Activated CD8-positive, alpha-beta T cell treated with anti-CD3 and anti-CD28 coated beads, Interleukin-2, amount 10 ng/mL, durations not matched to agents 7 days and 5 days (primary cell): Measurements from ENCODE around the gene MYL2. TPM values are rescaled to one million over a fixed set of nuclear protein-coding genes. Genes with fewer than 3 reads are reported as not detected.
A peak's percentile ranks its signal among the peaks of the same experiment; 100 is the strongest.

Experiments
- ATAC-seq: fragments of 150-1000 bp; cut with Tn5 transposase; one replicate; pipeline ENCODE4 v1.10.0; 2021; ENCODE audit warnings: moderate library complexity
- CTCF ChIA-PET: fragments of 350-600 bp; sonication (Branson Sonifier 250); formaldehyde crosslinking; loops from one replicate; lab custom pipeline; 2021; ENCODE audit warnings: antibody characterized with exemption; lab: Charles Lee
- POLR2A ChIA-PET: fragments of 350-600 bp; sonication (Branson Sonifier 250); formaldehyde crosslinking; loops from one replicate; lab custom pipeline; 2021; ENCODE audit warnings: antibody characterized with exemption; lab: Charles Lee
- DNase-seq: peaks from one replicate; pipeline ENCODE4 v3.0.0-alpha.2; 2020
- H3K27ac Mint-ChIP-seq: one replicate; pipeline ENCODE4 v1.8.0; 2021; ENCODE audit warnings: mild to moderate bottlenecking, mixed read lengths
- H3K27me3 Mint-ChIP-seq: one replicate; pipeline ENCODE4 v1.8.0; 2021; ENCODE audit warnings: low read depth, mixed read lengths
- H3K36me3 Mint-ChIP-seq: one replicate; pipeline ENCODE4 v1.8.0; 2021; ENCODE audit warnings: low read depth, mixed read lengths
- H3K4me1 Mint-ChIP-seq: one replicate; pipeline ENCODE4 v1.8.0; 2021; ENCODE audit warnings: low read depth, mixed read lengths
- H3K4me3 Mint-ChIP-seq: one replicate; pipeline ENCODE4 v1.8.0; 2021; ENCODE audit warnings: mild to moderate bottlenecking, mixed read lengths
- H3K9me3 Mint-ChIP-seq: one replicate; pipeline ENCODE4 v1.8.0; 2022; ENCODE audit warnings: mixed read lengths; ENCODE audit not compliant: insufficient read depth
- total RNA-seq, 2 experiments: library from RNA; stranded (reverse); gene quantifications; one replicate each; pipeline ENCODE4 v1.2.3, GENCODE V29; 2021

Gene MYL2
- total RNA-seq, 2 experiments from 2014 or later, result not detected

DNA sequence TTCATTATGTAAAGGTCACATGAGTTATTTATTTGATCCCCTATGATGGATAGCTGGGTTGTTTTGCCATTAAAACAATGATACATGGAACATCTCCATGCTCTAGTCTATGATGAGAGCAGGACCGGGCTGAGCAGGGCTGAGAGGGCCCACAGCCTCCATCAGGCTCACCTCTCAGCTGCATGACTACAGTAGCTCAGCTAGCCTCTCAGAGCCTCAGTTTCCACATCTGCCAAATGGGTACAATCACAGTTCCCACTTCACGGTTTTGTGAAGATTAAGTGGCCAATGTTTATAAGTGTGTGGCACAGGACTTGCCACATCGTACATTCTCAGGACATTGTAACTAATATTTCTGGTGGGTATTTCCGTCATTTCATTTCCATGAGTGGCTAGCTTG is 19.9 kb upstream of the MYL2 start:
- DNase-seq (no peak), ATAC-seq (no peak)
- no peak overlapping the region for H3K4me3 Mint-ChIP-seq
- no peaks in the 10 kb centered on the region for H3K36me3 Mint-ChIP-seq
- POLR2A ChIA-PET, result no interaction called here
- peaks cover 7% of the 10 kb centered on the region for H3K4me1 Mint-ChIP-seq
- no peak overlapping the region for H3K27ac Mint-ChIP-seq
- peaks cover 9% of the 10 kb centered on the region for H3K27me3 Mint-ChIP-seq
- H3K9me3 Mint-ChIP-seq, result no peaks in the 10 kb centered on the region
- CTCF ChIA-PET, result no interaction called here

- H3K27ac Mint-ChIP-seq, result no peak overlapping the region
- CTCF ChIA-PET, result interaction anchor here (0.7 to 1.1 kb wide), 9 partner anchors 9 to 1650 kb away, joined by 3 to 7 read pairs (median 3); no protein-coding TSS in a partner anchor
- POLR2A ChIA-PET, result no interaction called here
- no peak overlapping the region for H3K4me3 Mint-ChIP-seq
- ATAC-seq (peak; percentile 53), DNase-seq (peak; percentile 58)
- H3K9me3 Mint-ChIP-seq, result no peaks in the 10 kb centered on the region
- H3K4me1 Mint-ChIP-seq, result peaks cover 7% of the 10 kb centered on the region
- no peaks in the 10 kb centered on the region for H3K36me3 Mint-ChIP-seq
- peaks cover 9% of the 10 kb centered on the region for H3K27me3 Mint-ChIP-seq
Observed at GRCh38 chr12:110937104-110937641, 16.8 kb upstream of the MYL2 start.

DNA sequence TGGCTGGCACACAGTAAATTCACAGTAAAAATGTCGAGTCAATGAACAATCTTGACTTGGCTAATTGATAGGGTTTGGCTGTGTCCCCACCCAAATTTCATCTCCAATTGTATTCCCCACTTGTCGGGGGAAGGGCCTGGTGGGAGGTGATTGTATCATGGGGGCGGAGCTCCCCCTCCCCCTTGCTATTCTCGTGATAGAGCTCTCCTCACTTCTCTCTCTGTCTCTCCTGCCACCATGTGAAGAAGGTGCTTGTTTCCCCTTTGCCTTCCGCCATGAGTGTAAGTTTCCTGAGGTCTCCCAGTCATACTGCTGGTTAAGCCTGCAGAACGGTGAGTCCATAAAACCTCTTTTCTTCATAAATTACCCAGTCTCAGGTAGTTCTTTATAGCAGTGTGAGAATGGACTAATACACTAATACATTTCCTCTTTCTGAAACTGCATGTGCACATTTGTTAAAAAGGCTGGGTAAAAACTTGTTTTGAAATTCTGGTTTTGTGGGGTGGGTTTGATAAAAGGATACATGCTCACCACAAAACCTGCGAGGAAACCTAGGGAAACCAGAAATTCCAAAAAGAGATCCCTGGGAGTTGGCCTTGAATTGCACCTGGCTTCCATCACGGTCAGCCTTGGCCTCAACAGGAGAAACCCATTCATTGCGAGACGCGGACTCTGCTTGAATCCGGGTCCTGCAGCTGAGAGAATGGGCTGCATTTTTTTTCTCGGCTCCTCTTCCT is 16.2 kb upstream of the MYL2 start:
- Mint-ChIP-seq H3K27ac (no peak overlapping the region), H3K27me3 (peaks cover 9% of the 10 kb centered on the region), H3K4me1 (peaks cover 7% of the 10 kb centered on the region), H3K36me3 (no peaks in the 10 kb centered on the region), H3K9me3 (no peaks in the 10 kb centered on the region), H3K4me3 (no peak overlapping the region)
- ATAC-seq (no peak), DNase-seq (no peak)
- ChIA-PET POLR2A (no interaction called here), CTCF (interaction anchor here (0.8 kb wide), 1 partner anchor 335 kb away, joined by 3 read pairs; no protein-coding TSS in a partner anchor)

- no peak overlapping the region for H3K27ac Mint-ChIP-seq
- no peaks in the 10 kb centered on the region for H3K36me3 Mint-ChIP-seq
- ATAC-seq (no peak), DNase-seq (no peak)
- H3K4me3 Mint-ChIP-seq, result no peak overlapping the region
- POLR2A ChIA-PET, result no interaction called here
- peaks cover 7% of the 10 kb centered on the region for H3K4me1 Mint-ChIP-seq
- peaks cover 9% of the 10 kb centered on the region for H3K27me3 Mint-ChIP-seq
- CTCF ChIA-PET, result no interaction called here
- no peaks in the 10 kb centered on the region for H3K9me3 Mint-ChIP-seq
Observed at GRCh38 chr12:110935588-110935987, 15.2 kb upstream of the MYL2 start.

DNA sequence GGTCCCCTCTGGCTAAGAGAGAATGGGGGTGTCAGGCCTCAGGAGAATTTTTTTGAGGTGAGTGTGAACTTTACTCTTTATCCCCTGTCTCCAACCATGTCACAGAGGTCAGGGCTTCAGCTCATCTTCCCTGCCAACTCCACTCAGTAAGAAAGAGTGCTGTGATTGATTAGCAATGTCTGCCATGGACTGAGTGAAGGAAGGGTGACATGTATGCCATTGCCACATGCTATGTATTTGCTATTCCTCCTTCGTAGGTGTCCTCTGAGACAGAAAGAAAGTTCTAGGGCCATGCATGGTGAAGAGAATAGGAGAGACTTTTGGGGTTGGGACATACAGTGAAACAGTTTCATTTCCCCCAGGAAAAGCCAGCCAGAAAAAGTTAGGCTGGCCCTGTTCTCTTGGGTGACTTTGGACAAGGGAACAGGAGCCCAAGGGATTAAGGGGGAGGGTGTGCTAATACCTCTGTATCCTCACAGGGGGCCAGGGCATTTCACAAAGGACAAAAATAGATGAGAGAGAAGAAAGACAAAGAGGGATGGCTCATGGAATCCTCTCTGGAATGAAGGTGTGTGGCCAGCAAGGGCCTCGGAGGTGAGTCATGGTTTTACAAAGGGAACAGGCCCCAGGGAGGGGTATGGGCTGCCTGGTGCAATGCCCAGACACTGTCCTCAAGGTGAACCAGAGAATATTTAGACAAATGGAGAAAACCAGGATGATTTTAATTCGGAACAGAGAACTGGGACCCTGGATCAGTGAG is 13.9 kb upstream of the MYL2 start:
- no peak overlapping the region for H3K4me3 Mint-ChIP-seq
- ChIA-PET POLR2A (no interaction called here), CTCF (no interaction called here)

GRCh38 chr12:110933326-110933974 is 13.1 kb upstream of the MYL2 start:
- H3K4me3 Mint-ChIP-seq, result no peak overlapping the region
- H3K27ac Mint-ChIP-seq, result no peak overlapping the region
- no peaks in the 10 kb centered on the region for H3K36me3 Mint-ChIP-seq
- no peaks in the 10 kb centered on the region for H3K9me3 Mint-ChIP-seq
- CTCF ChIA-PET, result no interaction called here
- ATAC-seq (no peak), DNase-seq (no peak)
- POLR2A ChIA-PET, result no interaction called here
- H3K4me1 Mint-ChIP-seq, result peaks cover 7% of the 10 kb centered on the region
- H3K27me3 Mint-ChIP-seq, result peaks cover 9% of the 10 kb centered on the region

More for the DNA sequence above, 13.9 kb upstream of the MYL2 start:
- no peaks in the 10 kb centered on the region for H3K36me3 Mint-ChIP-seq
- H3K27ac Mint-ChIP-seq, result no peak overlapping the region
- H3K9me3 Mint-ChIP-seq, result no peaks in the 10 kb centered on the region
- H3K27me3 Mint-ChIP-seq, result peaks cover 9% of the 10 kb centered on the region
- H3K4me1 Mint-ChIP-seq, result peaks cover 7% of the 10 kb centered on the region
- ATAC-seq (no peak), DNase-seq (no peak)

- no peak for DNase-seq
Observed at GRCh38 chr12:110932046-110932445, 11.7 kb upstream of the MYL2 start.

GRCh38 chr12:110931315-110931728 is 10.9 kb upstream of the MYL2 start:
- ChIA-PET POLR2A (no interaction called here), CTCF (no interaction called here)
- H3K4me3 Mint-ChIP-seq, result no peak overlapping the region
- ATAC-seq (no peak), DNase-seq (no peak)
- no peaks in the 10 kb centered on the region for H3K36me3 Mint-ChIP-seq
- H3K27ac Mint-ChIP-seq, result no peak overlapping the region
- H3K9me3 Mint-ChIP-seq, result no peaks in the 10 kb centered on the region
- peaks cover 2% of the 10 kb centered on the region for H3K27me3 Mint-ChIP-seq
- H3K4me1 Mint-ChIP-seq, result no peaks in the 10 kb centered on the region

More at GRCh38 chr12:110932046-110932445, 11.7 kb upstream of the MYL2 start:
- Mint-ChIP-seq H3K27me3 (peaks cover 5% of the 10 kb centered on the region), H3K27ac (no peak overlapping the region), H3K36me3 (no peaks in the 10 kb centered on the region), H3K4me3 (no peak overlapping the region), H3K4me1 (peaks cover 2% of the 10 kb centered on the region), H3K9me3 (no peaks in the 10 kb centered on the region)
- POLR2A ChIA-PET, result no interaction called here
- no peak for ATAC-seq
- CTCF ChIA-PET, result no interaction called here

DNA sequence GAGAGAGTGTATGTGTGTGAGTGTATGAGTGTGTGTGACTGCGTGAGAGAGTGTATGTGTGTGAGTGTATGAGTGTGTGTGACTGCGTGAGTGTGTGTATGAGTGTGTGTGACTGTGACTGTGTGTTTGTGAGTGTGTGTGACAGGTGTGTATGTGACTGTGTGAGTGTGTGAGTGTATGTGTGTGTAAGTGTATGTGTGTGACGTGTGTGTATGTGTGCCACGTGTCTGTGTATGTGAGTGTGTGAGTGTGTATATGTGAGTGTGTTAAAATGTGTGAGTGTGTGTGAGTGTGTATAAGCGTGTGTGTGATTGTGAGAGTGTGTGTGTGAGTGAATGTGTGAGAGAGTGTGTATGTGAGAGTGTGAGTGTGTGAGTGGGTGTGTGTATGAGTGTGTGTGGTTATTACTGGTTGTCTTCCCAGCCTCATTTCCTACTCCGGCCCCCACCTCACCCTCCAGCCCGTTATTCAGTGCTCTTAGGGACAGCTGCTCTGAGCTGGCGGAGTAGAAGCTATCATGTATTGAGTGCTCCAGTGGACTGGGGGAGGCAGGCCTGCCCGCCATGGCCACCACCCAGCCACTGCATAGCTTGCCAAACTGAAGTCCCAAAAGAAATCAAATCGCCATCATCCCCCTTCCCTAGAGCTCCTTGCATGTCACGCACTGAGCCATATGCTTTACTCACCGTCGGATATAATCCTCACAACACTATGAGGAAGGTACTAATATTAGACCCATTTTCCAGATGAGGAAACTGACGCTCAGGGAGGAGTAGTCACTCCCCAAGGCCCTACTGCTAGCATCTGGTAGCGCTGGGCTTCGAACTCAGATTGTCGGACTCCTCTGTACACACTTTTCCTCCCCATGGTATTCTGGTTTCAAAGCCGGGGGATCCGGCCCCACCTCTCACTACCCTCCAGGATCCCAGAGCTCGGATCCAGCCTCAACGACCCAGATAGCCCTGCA is 10.3 kb upstream of the MYL2 start:
- Mint-ChIP-seq H3K4me3 (no peak overlapping the region), H3K27me3 (peaks cover 7% of the 10 kb centered on the region), H3K27ac (no peak overlapping the region), H3K36me3 (no peaks in the 10 kb centered on the region), H3K9me3 (no peaks in the 10 kb centered on the region), H3K4me1 (no peaks in the 10 kb centered on the region)
- CTCF ChIA-PET, result no interaction called here
- POLR2A ChIA-PET, result no interaction called here
- DNase-seq (no peak), ATAC-seq (no peak)

DNA sequence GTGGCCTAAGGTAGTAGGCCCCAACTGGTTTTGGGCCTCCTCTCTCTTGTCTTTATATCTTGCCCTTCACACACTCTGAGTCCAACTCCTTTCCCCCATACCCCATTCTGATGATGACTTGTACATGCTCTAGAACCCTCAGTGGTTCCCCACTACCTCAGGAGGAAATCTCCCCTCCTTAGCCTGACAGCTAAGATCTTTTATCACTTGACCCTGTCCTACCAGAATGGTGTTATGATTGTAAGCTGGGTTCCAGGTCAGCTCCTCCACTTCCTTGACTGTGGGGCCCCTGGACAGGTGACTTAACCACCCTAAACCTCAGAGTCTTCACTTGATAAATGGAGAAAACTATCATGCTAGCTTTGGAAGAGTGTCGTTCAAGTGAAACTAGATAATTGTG is 9.4 kb upstream of the MYL2 start:
- ATAC-seq (no peak), DNase-seq (no peak)
- no peak overlapping the region for H3K4me3 Mint-ChIP-seq
- no peaks in the 10 kb centered on the region for H3K4me1 Mint-ChIP-seq
- POLR2A ChIA-PET, result no interaction called here
- H3K9me3 Mint-ChIP-seq, result no peaks in the 10 kb centered on the region
- H3K36me3 Mint-ChIP-seq, result no peaks in the 10 kb centered on the region
- CTCF ChIA-PET, result no interaction called here
- no peak overlapping the region for H3K27ac Mint-ChIP-seq
- peaks cover 8% of the 10 kb centered on the region for H3K27me3 Mint-ChIP-seq

DNA sequence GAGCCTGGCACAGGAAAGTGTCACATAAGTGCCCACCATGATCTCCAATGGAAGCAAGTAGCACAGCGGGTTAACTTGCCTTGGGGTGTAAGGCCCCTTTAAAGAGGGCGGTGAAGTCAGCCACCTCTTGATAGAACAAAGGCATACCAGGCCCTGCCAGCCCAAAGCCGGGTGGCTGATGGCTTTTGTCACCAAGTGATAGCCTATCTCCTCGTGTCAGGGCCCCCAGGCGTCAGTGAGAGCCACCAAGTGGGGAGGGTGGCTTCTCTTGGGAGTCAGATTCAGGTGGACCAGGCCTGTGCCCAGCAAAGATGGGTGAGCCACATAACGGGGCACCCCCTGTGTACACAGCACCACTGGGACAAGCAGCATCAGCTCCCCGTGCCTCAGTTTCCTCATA is 8.3 kb upstream of the MYL2 start:
- H3K4me3 Mint-ChIP-seq, result no peak overlapping the region
- DNase-seq, result no peak
- H3K27me3 Mint-ChIP-seq, result peaks cover 8% of the 10 kb centered on the region
- no peak overlapping the region for H3K27ac Mint-ChIP-seq
- H3K36me3 Mint-ChIP-seq, result no peaks in the 10 kb centered on the region
- no peaks in the 10 kb centered on the region for H3K9me3 Mint-ChIP-seq
- POLR2A ChIA-PET, result no interaction called here
- H3K4me1 Mint-ChIP-seq, result no peaks in the 10 kb centered on the region
- ATAC-seq, result no peak
- CTCF ChIA-PET, result no interaction called here
